Embryonic facial prominence (tissue), 1 donor: ENCODE measurements around the gene ISG20.
"Not testable (repeated sequence)": the region's sequence is repeated elsewhere in the genome, so short reads cannot be mapped to it uniquely, and the experiment has no call there.

Source experiments
- DNase-seq: peaks from one replicate; pipeline ENCODE4 v3.0.0-alpha.2; 2016; ENCODE audit errors: extremely low spot score

Gene ISG20

DNA sequence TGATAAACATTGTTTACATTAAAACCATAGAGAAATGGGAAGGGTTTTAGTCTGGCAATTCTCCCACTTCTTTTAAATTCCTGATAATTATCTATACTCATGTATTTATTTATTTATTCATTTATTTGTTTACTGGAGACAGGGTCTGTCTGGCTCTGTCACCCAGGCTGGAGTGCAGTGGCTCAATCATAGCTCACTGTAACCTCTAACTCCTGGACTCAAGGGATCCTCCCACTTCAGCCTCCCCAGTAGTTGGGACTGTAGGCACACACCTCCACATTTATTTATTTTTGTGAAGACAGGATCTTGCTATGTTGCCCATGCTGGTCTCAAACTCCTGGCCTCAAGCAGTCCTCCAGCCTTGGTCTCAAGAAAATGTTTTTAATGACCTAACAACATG, 20.1 kb upstream of the ISG20 start:
- DNase-seq = no peak

DNA sequence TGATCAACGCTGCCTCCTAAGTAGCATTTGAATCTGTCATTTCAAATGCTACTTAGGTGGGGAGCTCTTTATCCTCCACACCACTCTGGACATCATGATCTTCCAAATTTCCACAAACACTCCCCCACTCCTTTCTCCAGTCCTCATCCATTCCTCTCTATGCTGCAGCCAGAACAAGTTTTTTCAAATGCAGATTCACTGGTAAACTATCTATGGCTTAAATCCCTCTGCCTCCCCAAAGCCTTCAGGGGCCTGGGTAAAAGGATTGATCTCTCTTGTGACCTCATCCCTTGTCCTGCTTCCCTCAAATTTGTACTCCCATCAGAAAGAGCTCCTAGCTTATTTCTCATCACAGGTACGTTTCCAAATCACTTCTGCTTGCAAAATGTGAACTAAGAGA, 19.0 kb upstream of the ISG20 start:
- DNase-seq = no peak

DNA sequence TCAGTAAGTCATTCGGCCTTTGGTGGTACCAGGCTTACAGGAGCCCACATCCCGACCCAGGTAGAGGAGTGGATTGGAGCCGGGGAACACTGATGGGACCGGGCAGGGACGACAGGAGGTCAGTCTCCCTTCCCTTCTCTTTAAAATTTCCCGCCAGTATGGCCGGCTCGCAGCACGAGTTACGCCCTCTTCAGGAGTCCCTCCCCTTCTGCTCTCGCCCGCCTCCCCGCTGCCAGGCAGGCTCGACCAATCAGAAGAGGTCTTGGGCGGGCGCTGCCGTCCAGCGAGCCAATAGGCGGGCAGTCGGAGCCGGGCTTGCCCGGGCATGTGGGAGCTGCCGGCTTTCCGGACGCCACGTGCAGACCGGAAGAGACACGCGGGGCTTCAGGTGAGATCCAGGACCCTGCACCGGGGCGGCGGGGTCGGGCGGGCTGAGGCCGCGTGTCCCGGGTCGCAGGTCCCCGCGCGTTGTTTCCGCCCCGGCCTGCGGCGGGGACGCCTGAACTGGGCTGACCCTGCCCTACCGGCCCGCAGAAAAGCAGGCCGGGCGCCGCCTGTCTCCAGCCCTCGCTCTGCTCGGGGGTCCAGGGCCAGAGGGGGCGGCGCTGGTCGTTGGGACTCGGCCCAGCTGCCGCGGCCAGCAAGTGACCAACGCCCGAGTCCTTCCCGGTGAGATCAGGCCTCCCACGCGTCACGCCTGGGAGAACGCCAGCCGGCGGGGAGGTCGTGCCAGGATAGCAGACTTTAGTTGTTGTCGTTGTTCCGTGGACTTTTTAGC, 17.6 kb upstream of the ISG20 start, which contains the start of gene AEN:
Gene AEN (plus strand): TSS at position 346 of the 778 bp plus-strand sequence. CDS start 4,870 bp downstream, outside the sequence.
- DNase-seq = peak; percentile 89

DNA sequence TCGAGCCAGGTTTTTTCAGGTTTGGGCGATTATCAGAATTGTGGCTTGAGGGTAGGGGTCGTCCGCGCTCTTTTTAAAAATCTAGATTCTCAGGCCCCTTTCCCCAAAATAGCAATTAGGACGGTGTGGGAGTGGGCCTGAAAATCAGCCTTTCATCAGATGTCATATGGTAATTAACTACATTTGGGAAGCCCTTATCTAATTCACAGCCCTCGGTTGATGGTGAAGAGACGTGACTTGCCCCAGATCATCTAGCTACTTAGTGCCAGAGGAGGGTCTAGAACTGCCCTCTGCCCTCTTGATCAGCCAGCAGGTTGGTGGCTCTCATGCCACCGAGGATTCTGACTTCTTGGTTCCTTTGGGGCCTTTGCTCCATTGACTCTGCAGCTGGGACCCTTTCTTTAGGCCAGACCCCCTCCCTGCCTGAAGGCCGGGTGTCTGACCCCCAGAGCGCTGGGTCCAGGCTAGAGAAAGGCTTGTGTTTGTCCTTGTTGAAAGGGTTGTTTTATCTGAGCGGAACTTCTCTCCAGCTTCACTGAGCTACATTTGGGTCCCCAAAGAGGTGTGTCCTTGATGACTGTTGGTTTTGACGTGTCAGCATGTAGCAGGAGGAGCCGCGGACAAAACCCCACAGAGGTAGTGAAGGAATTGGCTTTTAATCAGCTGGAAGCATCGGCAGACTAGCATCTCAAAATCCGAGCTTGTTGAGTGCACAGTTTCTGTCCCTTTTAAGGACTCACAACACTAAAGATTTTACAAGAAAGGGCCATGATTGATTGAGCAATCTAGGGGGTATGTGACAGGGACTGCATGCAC, 16.8 kb upstream of the ISG20 start:
- DNase-seq = no peak

DNA sequence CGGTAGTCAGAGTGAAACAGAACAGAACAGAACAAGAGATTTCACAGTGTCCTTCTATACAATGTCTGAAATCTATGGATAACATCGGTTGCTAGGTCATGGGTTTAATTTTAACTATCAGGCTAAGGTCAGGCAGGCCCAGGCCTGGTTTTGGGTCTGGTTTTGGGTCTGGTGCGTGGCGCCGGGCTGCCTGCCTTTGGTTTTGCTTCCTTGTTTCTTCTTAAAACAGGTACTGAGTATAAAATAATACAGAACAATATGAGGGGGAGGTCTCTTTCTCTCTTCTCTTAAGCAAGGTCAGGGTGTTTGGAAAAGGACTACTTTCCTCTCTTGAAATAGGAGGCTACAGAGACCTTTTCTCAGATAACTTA, 16.2 kb upstream of the ISG20 start:
- no peak for DNase-seq

DNA sequence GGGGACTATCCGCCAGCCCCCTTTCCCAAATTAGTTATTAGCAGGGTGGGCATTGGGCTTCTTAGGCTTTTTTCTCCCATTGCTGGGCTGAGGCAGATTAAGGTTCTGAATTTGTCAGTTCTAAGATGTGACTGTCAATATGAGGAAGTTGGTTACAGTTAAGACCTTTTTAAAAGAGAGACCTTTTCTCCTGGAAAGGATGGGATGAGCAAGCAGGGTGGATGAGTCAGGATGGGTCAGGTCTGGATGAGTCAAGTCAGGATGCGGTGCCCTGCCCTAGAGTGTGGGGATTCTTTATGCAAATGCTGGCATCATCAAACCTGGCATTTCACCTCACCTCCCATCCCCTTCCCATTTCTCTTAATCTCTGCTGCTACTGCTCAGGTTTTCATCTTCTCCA, 15.8 kb upstream of the ISG20 start:
- DNase-seq = no peak

DNA sequence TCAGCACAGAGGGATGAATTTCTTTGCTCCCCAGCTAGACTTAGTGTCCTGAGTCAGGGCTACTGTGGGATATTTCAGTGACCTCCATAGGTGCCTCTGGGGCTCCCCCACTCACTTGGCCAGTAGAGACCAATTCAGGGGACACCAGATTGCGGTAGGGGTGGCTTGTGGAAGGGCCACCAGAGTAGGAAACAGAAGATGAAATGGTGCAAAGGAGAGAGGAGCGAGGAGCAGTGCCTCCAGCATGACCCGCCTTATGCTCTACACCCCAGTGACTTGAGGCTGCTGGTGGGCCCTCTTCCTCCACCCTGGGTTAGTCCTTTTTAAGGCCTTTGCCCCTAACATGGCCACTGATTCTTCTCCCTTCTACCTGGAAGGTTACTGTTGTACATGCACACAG, 15.2 kb upstream of the ISG20 start:
- no peak for DNase-seq

DNA sequence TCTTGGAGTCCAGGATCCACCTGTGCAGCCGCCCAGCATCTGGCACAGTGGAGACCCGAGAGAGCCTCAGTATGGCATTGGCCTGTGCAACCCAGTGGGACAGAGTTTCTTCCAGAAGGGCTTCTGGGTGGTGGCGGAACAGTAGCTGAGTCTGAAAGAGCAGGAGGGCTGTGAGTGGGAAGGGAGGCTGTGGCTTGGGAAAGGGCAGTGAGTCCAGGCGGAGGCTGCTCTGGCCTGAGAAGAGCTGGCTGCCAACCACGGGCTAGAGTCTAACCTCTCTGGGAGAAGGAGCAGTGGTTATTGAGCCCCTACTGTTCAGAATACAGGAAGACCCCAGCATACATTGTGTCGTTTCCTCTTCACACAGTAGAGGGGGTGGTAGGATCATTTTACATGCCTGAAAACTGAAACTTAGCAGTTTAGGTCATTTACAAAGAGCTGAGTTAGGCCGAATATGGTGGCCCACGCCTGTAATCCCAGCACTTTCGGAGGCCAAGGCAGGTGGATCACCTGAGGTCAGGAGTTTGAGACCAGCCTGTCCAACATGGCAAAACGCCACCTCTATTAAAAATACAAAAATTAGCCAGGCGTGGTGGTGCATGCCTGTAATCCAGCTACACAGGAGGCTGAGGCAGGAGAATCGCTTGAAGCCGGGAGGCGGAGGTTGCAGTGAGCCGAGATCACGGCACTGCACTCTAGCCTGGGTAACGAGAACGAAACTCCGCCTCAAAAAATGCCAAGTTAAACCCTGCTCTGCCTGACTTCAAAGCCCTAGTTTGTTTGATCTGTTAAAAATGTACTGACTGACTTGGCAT, 14.5 kb upstream of the ISG20 start:
- no peak for DNase-seq

DNA sequence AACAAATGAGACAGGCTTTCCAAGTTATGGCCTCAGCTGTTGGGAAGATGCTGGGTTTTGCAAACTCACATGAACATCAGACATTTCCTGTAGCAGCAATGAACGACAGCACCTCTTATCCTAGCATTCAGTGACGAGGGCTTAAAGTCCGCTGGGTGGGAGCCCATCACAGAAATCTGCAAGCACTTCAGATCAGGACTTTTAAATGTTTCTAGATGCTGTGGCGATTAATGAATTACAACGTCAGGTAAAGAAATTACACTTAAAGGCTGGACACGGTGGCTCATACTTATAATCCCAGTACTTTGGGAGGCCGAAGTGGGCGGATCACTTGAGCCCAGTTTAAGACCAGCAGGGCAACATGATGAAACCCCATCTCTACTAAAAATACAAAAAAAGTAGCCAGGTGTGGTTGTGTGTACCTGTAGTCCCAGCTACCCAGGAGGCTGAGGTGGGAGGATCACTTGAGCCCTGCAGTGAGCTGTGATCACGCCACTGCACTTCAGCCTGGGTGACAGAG, 13.8 kb upstream of the ISG20 start:
- no peak for DNase-seq

DNA sequence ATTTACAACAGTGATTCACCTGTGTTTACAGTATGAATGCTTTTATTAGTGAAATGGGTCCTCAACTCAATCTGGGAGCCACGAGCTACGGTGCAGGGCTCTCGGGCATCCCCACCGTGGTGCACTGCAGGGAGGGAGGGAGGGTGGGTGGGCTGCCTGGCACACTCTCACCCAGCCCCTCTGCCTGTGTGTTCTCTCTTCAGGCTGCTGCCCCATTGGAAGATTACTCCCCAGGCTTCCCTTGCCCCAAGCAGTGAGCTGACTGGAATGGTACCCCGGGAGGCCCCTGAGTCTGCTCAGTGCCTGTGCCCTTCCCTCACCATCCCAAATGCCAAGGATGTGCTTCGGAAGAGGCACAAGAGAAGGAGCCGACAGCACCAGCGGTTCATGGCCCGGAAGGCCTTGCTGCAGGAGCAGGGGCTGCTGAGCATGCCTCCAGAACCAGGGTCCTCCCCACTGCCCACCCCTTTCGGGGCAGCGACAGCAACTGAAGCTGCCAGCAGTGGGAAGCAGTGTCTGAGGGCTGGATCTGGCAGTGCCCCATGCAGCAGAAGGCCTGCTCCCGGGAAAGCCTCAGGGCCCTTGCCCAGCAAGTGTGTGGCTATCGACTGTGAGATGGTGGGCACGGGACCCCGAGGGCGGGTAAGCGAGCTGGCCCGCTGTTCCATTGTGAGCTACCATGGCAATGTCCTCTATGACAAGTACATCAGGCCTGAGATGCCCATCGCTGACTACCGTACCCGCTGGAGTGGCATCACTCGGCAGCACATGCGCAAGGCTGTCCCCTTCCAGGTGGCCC, 12.7 kb upstream of the ISG20 start:
- DNase-seq = no peak

DNA sequence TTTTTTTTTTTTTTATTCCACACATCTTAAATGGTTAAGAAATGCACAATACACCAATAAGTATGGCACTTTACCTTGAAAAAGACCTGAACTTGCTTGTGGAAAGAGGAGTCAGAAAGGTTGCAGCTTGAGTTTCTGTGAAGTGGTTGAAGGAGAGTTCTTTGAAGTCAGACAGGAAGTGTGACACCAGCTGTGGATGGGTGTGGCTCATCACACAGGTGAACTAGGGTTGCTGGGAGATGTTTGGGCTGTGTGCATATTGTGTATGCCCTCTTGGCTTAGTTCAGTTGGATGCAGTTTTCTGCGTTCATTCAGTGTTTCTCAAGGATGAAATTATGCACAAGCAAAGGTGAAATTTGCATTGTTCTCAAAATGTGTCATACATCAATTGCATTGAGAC, 11.4 kb upstream of the ISG20 start:
- no peak for DNase-seq

DNA sequence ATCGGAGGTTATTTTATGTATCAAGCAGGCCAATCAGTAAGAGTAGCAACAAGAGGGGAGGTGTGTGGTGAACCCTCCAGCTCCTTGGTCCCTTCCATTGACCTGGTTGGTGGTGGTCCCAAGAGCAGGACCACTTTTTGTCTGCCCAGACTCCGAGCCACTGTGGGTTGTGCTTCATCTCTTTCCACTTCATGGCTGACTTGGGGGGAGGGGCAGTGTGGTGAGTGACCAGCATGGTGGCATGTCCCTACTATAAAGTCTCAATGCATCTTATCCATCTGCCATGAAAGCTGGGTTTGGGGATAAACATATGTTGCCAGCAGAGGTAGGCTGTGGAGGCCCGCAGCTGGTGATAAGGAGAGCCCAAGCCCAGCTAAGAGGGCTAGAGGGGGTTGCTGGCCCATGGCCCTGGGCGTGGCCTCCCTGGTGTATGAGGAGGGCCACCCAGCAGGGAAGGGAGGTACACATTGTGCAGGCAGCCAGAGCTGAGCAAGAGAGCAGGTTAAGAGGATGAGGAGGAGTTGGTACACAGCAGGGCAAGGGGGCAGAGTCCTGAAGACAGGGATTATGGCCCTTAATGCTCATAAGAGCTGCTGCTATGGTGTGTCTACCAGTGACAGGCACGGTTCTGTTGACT, 10.7 kb upstream of the ISG20 start:
- DNase-seq = no peak

DNA sequence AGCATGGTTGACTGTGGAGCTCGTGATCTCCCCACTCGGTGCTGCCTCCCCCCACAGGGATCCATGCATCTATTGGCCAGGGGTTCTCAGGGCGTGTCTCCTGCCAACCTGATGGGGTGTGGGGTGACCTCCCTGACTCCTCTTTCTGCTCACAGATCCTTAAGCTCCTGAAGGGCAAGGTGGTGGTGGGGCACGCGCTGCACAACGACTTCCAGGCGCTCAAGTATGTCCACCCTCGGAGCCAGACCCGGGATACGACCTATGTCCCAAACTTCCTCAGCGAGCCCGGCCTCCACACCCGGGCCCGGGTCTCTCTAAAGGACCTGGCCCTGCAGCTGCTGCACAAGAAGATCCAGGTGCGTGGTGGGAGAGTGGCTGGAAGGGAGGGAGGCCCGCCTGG, 9.7 kb upstream of the ISG20 start:
- DNase-seq = no peak

DNA sequence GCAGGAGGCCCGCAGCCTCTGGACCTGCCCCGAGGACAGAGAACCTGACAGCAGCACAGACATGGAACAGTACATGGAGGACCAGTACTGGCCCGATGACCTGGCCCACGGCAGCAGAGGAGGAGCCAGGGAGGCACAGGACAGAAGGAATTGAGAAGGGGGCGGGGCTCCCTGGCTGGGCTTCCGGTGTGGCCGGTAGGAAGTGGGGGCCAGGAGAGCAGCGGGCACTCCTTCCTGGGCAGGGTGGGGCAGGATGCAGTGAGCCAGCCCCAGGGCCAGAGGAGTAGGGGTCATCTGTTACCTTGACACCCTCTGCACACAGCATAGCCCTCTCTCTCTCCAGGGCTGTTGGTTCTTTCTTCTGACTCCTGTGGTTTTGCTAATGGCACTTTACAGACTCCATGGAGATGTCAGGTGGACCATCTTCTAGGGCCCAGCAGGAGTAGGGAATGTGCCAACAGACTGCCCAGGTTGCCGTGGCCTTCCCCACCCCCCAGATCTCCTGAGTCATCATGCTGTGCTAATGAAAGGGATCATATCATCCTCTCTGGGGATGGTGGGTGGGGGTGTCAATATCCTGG, 8.6 kb upstream of the ISG20 start:
- no peak for DNase-seq

DNA sequence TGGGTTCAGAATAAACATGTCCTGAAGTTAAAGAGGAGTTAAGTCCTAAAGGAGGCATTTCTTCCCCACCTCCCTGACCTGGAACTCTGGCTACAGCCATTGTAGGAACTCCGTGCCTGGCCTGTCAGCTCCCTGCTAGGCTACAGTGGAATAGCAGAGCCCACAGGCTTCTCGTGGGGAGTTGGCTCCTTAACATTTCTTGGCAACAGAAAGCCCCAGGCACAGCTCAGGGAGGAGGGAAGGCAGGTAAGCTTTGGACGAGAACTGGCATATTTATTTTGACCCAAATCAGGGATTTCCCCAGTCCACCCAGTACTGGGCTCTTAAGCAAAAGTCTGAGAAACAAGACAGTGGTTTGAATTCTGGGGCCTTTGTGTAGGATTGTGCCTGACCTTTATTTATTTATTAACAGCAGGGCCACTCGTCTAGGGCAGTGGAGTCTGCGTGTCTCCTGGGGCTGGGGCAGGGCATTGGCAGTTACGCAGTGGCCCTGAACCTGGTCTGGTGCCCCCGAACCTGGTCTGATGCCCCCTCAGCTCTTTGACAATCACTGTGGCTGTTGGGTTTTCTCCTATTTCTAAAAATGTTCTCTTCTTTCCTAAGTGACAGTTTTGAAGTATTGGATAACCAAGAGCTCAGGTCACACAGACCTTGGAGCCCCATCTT, 7.9 kb upstream of the ISG20 start:
- DNase-seq = no peak

DNA sequence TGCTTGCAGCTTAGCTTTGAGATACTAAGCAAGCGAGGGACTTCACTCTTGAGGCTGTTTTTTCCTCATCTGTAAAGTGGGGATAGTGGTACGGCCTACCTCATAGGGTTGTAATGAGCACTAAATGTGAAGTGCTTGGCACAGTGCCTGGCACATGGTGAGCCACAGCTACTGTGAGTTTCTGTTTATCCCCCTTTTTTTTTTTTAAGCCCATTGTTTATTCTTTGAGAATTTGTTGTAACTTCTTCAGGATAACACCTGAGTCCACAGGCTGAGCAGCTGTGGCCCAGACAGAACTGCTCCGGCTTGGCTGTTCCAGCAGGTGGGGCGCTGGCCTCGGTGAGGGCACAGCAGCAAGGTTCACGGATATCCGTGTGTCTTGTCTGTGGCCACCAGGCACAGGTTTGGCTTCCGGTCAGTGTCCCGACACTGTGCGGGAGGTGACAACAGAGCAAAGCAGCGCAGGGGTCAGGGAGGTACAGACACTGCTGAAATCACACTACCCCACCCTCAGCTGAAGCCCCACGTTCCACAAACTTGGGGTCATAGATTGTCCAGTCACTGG, 7.3 kb upstream of the ISG20 start:
- no peak for DNase-seq

DNA sequence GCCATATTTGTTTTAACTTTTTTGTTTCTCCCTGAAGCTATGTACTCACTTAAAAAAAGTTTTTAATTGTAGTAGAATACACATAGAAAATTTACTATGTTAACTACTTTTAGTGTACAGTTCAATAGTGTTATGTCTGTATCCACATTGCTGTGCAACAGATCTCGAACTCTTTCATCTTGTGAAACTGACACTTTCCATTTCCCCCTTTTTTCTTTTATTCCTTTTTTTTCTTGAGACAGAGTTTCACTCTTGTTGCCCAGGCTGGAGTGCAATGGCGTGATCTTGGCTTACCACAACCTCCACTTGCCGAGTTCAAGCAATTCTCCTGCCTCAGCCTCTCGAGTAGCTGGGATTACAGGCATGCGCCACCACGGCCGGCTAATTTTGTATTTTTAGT, 6.0 kb upstream of the ISG20 start:
- not testable (repeated sequence) for DNase-seq

DNA sequence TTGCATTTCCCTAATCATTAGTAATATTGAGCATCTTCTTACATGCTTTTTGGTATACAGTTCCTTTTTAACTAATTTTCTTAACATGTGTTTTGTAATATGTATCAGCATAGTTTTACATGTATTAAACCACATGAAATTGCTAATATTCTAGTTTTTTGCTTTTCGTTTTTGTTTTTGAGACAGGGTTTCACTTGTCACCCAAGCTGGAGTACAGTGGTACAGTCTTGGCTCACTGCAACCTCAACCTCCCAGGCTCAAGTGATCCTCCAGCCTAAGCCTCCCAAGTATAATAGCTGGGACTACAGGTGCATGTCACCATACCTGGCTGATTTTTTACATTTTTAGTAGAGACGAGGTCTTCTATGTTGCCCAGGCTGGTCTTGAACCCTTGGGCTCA, 4.4 kb upstream of the ISG20 start:
- no peak for DNase-seq

DNA sequence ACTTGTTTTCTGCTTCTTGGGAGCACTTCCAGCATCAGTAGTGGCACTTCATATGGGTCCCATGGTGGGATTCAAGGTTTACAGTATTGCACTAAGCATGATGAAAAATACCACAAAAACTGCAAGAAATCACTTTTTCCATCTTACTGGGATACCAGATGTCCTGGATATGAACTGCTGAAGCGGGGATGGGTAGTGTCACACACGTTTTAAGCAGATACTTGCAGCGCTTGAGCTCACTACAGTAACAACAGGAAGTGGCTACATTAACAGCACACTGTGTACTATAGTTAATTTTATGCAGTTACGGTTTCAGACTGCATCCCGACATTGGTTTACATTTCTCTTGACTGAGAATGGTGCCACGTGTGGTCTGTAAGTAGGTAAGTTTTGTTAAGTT, 3.5 kb upstream of the ISG20 start:
- no peak for DNase-seq

DNA sequence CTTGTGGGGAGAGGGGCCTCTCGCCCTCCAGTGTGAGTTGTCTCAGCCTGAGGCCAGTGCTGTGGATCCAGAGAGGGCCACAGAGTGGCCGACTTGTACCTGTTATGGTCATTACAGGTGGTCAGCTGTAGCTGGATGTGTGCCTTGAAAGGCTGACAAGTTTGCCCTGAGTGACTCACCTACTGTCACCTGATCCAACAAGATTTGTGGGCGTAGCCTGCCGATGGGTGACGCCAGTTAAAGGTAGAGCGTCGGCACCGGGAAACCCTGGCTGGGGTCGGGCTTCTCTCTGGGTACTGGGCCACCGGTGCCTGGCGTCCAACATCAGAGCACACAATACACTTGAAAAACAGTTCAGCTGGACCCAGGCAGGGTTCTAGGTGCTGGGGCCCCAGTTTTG, 2.8 kb upstream of the ISG20 start:
- DNase-seq = no peak
